Adrenal gland (tissue), 5 donors: ENCODE results near the gene DSCAML1.

Source experiments
- CTCF ChIP-seq, 6 experiments: fragments of 450-650 bp in 4 of 6; fragments of 200-600 bp in 2 of 6; sonication (generic) in 1 of 6; IDR thresholded peaks; 1 replicate in 5 of 6; 2 replicates in 1 of 6; pipeline versions ENCODE4 v1.5.1 to v1.8.0; 2016 to 2021; ENCODE audit warnings: antibody characterized with exemption in 6 of 6, mild to moderate bottlenecking in 2 of 6, moderate library complexity in 1 of 6
- POLR2A ChIP-seq, 2 donors: fragments of 450-650 bp; IDR thresholded peaks; one replicate each; pipeline ENCODE4 v1.6.1; 2017; ENCODE audit warnings: antibody characterized with exemption in 2 of 2, mild to moderate bottlenecking in 2 of 2, moderate library complexity in 1 of 2
- donor health status: DM: no; HTN: no; CAD: no.

- TF ChIP-seq CTCF (IDR thresholded peaks at IDR 0.05), result no peak
- TF ChIP-seq POLR2A (IDR thresholded peaks at IDR 0.05), result no peak
These were observed 384.3 kb downstream of the DSCAML1 start for GRCh38 chr11:117412653-117413275.
